H9 (cell line): ENCODE data around the gene TXNDC11. TPM values are rescaled to one million over a fixed set of nuclear protein-coding genes. Genes with fewer than 3 reads are reported as not detected.

Experiments
- DNase-seq: peaks from one replicate; pipeline ENCODE4 v3.0.0-alpha.2; 2017
- H2AFZ ChIP-seq: one replicate; pipeline ENCODE4 v1.6.1; 2013; ENCODE audit warnings: mild to moderate bottlenecking, low read length, control low read depth, moderate library complexity
- H2AK5ac ChIP-seq: 2 replicates; pipeline ENCODE4 v1.6.1; 2013; ENCODE audit warnings: low read length, control low read depth, mixed read lengths; ENCODE audit not compliant: insufficient read length
- H2BK120ac ChIP-seq: one replicate; pipeline ENCODE4 v1.6.1; 2013; ENCODE audit warnings: low read depth, mild to moderate bottlenecking, low read length, control low read depth, inconsistent platforms; ENCODE audit not compliant: poor library complexity, severe bottlenecking
- H2BK12ac ChIP-seq: 2 replicates; pipeline ENCODE4 v1.6.1; 2013; ENCODE audit warnings: low read length, control low read depth, mixed read lengths, low read depth; ENCODE audit not compliant: insufficient read length
- H2BK15ac ChIP-seq: 2 replicates; pipeline ENCODE4 v1.6.1; 2013; ENCODE audit warnings: low read depth, low read length, control low read depth
- H2BK20ac ChIP-seq: one replicate; pipeline ENCODE4 v1.6.1; 2013; ENCODE audit warnings: low read depth, mild to moderate bottlenecking, low read length, control low read depth, inconsistent platforms; ENCODE audit not compliant: poor library complexity, severe bottlenecking
- H2BK5ac ChIP-seq: 2 replicates; pipeline ENCODE4 v1.6.1; 2013; ENCODE audit warnings: low read length, control low read depth, mixed read lengths; ENCODE audit not compliant: insufficient read length
- H3K14ac ChIP-seq: 2 replicates; pipeline ENCODE4 v1.6.1; 2013; ENCODE audit warnings: low read length, control low read depth; ENCODE audit not compliant: insufficient read depth
- H3K18ac ChIP-seq: 2 replicates; pipeline ENCODE4 v1.6.1; 2013; ENCODE audit warnings: low read depth, mild to moderate bottlenecking, mixed read lengths, low read length, control low read depth; ENCODE audit not compliant: insufficient read length
- H3K23ac ChIP-seq: 2 replicates; pipeline ENCODE4 v1.6.1; 2013; ENCODE audit warnings: low read length, control low read depth, mixed read lengths, low read depth; ENCODE audit not compliant: insufficient read length
- H3K23me2 ChIP-seq: 2 replicates; pipeline ENCODE4 v1.6.1; 2013; ENCODE audit warnings: low read depth, mild to moderate bottlenecking, mixed read lengths, low read length, control low read depth; ENCODE audit not compliant: insufficient read length, poor library complexity, severe bottlenecking
- H3K27ac ChIP-seq: 2 replicates; pipeline ENCODE4 v1.5.1; 2013; ENCODE audit warnings: low read length, control low read depth, mixed read lengths, low read depth; ENCODE audit not compliant: insufficient read length
- H3K27me3 ChIP-seq: 2 replicates; pipeline ENCODE4 v1.6.1; 2013; ENCODE audit warnings: low read length, control low read depth, inconsistent platforms; ENCODE audit not compliant: insufficient read depth
- H3K4ac ChIP-seq: 2 replicates; pipeline ENCODE4 v1.6.1; 2013; ENCODE audit warnings: low read depth, mild to moderate bottlenecking, control low read depth, inconsistent platforms, low read length, moderate library complexity
- H3K4me1 ChIP-seq: 2 replicates; pipeline ENCODE4 v1.6.1; 2013; ENCODE audit warnings: low read length, control low read depth, inconsistent platforms; ENCODE audit not compliant: insufficient read depth
- H3K4me2 ChIP-seq: 2 replicates; pipeline ENCODE4 v1.6.1; 2013; ENCODE audit warnings: low read length, control low read depth, mixed read lengths; ENCODE audit not compliant: insufficient read length, insufficient read depth
- H3K56ac ChIP-seq: 2 replicates; pipeline ENCODE4 v1.6.1; 2013; ENCODE audit warnings: low read depth, mild to moderate bottlenecking, mixed read lengths, low read length, control low read depth; ENCODE audit not compliant: insufficient read length
- H3K79me1 ChIP-seq: 2 replicates; pipeline ENCODE4 v1.6.1; 2013; ENCODE audit warnings: low read depth, mild to moderate bottlenecking, moderate library complexity, low read length, control low read depth, inconsistent platforms; ENCODE audit not compliant: insufficient read depth, poor library complexity, severe bottlenecking
- H3K79me2 ChIP-seq: 2 replicates; pipeline ENCODE4 v1.6.1; 2013; ENCODE audit warnings: low read length, control low read depth, inconsistent platforms; ENCODE audit not compliant: insufficient read depth
- H3K9ac ChIP-seq: 2 replicates; pipeline ENCODE4 v1.6.1; 2013; ENCODE audit warnings: low read length, control low read depth, mixed read lengths; ENCODE audit not compliant: insufficient read length; ENCODE audit errors: extremely low read depth
- H3K9me3 ChIP-seq: one replicate; pipeline ENCODE4 v1.6.1; 2013; ENCODE audit warnings: low read depth, low read length, inconsistent platforms; ENCODE audit not compliant: control insufficient read depth
- H3T11ph ChIP-seq: one replicate; pipeline ENCODE4 v1.6.1; 2013; ENCODE audit warnings: mild to moderate bottlenecking, low read length, control low read depth, inconsistent platforms
- H4K20me1 ChIP-seq: one replicate; pipeline ENCODE4 v1.6.1; 2013; ENCODE audit not compliant: control insufficient read depth, insufficient read length, insufficient read depth
- H4K5ac ChIP-seq: 2 replicates; pipeline ENCODE4 v1.6.1; 2013; ENCODE audit warnings: low read depth, mild to moderate bottlenecking, mixed read lengths, low read length, control low read depth; ENCODE audit not compliant: insufficient read length
- H4K8ac ChIP-seq: replicated peaks from 2 replicates; pipeline ENCODE4 v1.6.1; 2013; ENCODE audit warnings: low read length, control low read depth, mixed read lengths, low read depth; ENCODE audit not compliant: insufficient read length
- H4K91ac ChIP-seq: 2 replicates; pipeline ENCODE4 v1.6.1; 2013; ENCODE audit warnings: low read depth, mild to moderate bottlenecking, moderate library complexity, mixed read lengths, low read length, control low read depth; ENCODE audit not compliant: insufficient read length
- H3K27ac Mint-ChIP-seq, 3 experiments: 2 replicates in 2 of 3; 3 replicates in 1 of 3; pipeline ENCODE4 v1.8.0; 2020 to 2021; ENCODE audit warnings: mixed read lengths in 3 of 3, mild to moderate bottlenecking in 1 of 3, moderate library complexity in 1 of 3
- H3K27me3 Mint-ChIP-seq: 2 replicates; pipeline ENCODE4 v1.8.0; 2021; ENCODE audit warnings: low read depth, mild to moderate bottlenecking, moderate library complexity, mixed read lengths
- H3K36me3 Mint-ChIP-seq, 3 experiments: 2 replicates in 2 of 3; 3 replicates in 1 of 3; pipeline ENCODE4 v1.8.0; 2020 to 2021; ENCODE audit warnings: low read depth in 3 of 3, mixed read lengths in 3 of 3; ENCODE audit not compliant: insufficient read depth in 1 of 3
- H3K4me1 Mint-ChIP-seq, 2 experiments: 2 replicates each; pipeline ENCODE4 v1.8.0; 2020; ENCODE audit warnings: mixed read lengths in 2 of 2
- H3K4me3 Mint-ChIP-seq, 2 experiments: 2 replicates in 1 of 2; 3 replicates in 1 of 2; pipeline ENCODE4 v1.8.0; 2020 to 2021; ENCODE audit warnings: mild to moderate bottlenecking in 2 of 2, mixed read lengths in 2 of 2, moderate library complexity in 1 of 2
- H3K9me3 Mint-ChIP-seq, 2 experiments: 2 replicates in 1 of 2; 3 replicates in 1 of 2; pipeline ENCODE4 v1.8.0; 2020; ENCODE audit warnings: mild to moderate bottlenecking in 2 of 2, mixed read lengths in 2 of 2, moderate library complexity in 1 of 2
- WGBS: extraction: QIAGEN DNeasy Blood & Tissue Kit; methylation state at CpG from one replicate; pipeline ENCODE4 v1.1.7; 2013; ENCODE audit warnings: missing lambda C conversion rate, low lambda C conversion rate, mixed read lengths; ENCODE audit not compliant: insufficient read length; ENCODE audit errors: extremely low coverage; 5-methylcytosine and 5-hydroxymethylcytosine counted together
- total RNA-seq: library from RNA; stranded (reverse); gene quantifications from 2 replicates; pipeline ENCODE4 v1.2.1, GENCODE V29; 2021
- TF ChIP-seq, protein P1 (sequence below): fragments of 200-600 bp; sonication (generic); conservative IDR thresholded peaks from 3 replicates; pipeline ENCODE4 v1.8.0; 2021; ENCODE audit warnings: antibody characterized with exemption, mild to moderate bottlenecking

TXNDC11 gene
- total RNA-seq, 1 experiment from 2014 or later = 12.2 TPM

DNA sequence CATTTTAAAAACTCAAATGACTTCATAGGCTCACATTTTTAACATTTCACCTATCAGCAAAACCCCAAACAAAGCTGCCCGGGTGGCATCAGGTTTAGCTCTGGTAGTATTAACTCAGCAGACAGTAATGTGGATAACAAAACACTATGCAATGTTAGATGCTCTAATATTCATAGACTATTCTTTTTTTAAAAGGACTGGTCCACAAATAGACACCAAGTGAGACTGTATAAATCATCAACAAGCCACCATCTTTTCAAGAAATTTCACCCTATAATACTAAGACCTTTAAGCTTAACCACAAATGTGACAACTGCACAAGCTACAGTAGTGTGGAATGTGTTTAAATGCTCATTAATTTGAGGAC, 54.2 kb downstream of the TXNDC11 start:
- Histone ChIP-seq H3K27ac (no peak overlapping the region), H3T11ph (no peak overlapping the region), H2BK20ac (no peak overlapping the region), H3K4me2 (no peak overlapping the region), H3K4ac (no peak overlapping the region), H4K20me1 (no peaks in the 10 kb centered on the region), H3K79me1 (no peaks in the 10 kb centered on the region), H2AFZ (no peak overlapping the region), H3K23me2 (no peaks in the 10 kb centered on the region), H3K4me1 (no peaks in the 10 kb centered on the region), H2BK12ac (no peak overlapping the region), H3K79me2 (no peaks in the 10 kb centered on the region), H3K18ac (no peak overlapping the region), H4K8ac (no peak overlapping the region), H3K9me3 (no peaks in the 10 kb centered on the region), H3K14ac (no peak overlapping the region), H3K23ac (no peak overlapping the region), H2BK15ac (no peak overlapping the region), H3K27me3 (no peaks in the 10 kb centered on the region), H4K91ac (no peak overlapping the region), H4K5ac (no peak overlapping the region), H2AK5ac (no peak overlapping the region), H2BK120ac (no peak overlapping the region), H2BK5ac (no peak overlapping the region), H3K9ac (no peak overlapping the region), H3K56ac (no peak overlapping the region)
- no peak for DNase-seq
- Mint-ChIP-seq H3K27me3 (no peaks in the 10 kb centered on the region), H3K4me3 (no peak overlapping the region), H3K36me3 (peaks cover 2 to 59% (median 45%) of the 10 kb centered on the region in 3 experiments; a peak in 6 of 7 replicates), H3K4me1 (no peaks in the 10 kb centered on the region), H3K9me3 (no peaks in the 10 kb centered on the region), H3K27ac (no peak overlapping the region)
- TF ChIP-seq, protein P1, sequence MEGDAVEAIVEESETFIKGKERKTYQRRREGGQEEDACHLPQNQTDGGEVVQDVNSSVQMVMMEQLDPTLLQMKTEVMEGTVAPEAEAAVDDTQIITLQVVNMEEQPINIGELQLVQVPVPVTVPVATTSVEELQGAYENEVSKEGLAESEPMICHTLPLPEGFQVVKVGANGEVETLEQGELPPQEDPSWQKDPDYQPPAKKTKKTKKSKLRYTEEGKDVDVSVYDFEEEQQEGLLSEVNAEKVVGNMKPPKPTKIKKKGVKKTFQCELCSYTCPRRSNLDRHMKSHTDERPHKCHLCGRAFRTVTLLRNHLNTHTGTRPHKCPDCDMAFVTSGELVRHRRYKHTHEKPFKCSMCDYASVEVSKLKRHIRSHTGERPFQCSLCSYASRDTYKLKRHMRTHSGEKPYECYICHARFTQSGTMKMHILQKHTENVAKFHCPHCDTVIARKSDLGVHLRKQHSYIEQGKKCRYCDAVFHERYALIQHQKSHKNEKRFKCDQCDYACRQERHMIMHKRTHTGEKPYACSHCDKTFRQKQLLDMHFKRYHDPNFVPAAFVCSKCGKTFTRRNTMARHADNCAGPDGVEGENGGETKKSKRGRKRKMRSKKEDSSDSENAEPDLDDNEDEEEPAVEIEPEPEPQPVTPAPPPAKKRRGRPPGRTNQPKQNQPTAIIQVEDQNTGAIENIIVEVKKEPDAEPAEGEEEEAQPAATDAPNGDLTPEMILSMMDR = no peak
- WGBS = no CpG with 5 or more reads among the region's 1 CpG
